GM21390 (cell line): ENCODE results near the gene MANBA.

Experiments
- ATAC-seq: cut with Tn5 transposase; IDR thresholded peaks from one replicate; pipeline ENCODE4 v1.9.1; 2021; ENCODE audit not compliant: unreplicated experiment

Gene MANBA

DNA sequence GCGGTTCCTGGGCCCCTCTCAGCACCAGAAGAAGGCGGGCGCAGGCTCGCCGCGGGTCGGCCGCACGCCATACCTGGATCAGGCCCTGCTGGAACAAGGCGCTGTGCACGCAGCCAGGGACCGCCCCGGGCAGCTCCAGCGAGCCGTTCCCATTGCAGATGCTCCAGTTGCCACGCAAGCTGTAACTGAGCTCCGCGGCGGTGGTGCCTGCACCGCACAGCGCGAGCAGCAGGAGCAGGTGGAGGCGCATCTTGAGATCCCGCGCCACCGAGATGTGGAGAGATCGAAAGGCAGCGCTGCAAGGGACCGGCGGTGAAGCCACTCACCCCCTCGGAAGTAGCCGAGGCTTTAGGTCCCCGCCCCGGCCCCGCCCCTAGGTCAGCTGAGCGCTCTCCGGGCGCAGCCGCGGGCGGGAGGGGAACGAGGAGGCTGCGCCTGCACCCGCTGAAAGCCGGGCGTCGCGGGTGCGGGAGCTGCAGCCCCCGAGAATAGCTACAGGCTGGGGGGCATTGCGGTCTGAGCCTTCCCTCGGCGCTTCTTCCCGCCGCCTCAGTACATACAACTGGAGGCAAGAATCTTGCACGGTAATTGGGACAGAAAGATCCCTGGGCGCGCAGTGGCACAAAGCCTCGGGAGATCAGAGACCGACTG, at the start of gene MANBA:
TSS of gene MANBA (minus strand) at position 324 of the 651 bp plus-strand sequence. CDS start at position 250, 74 bp downstream.
- ATAC-seq = peak; percentile 95

DNA sequence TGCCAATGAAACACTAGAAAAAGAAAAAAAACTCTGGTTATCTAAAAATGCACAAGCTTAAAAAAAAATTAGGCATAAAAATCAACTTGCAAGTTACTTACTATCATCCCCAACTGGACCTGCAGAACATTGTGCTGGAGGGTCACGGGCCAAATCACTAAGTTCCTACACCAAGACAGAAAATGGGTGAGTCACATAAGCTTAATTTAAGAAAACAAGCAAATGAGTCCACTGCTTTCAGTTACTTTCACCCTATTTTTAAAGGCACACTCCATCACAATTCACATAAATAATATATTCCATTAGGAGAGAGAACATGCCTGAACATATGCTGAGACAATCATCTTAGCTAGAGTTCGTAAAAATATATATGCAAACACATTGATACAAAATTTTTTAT, 48.9 kb upstream of the MANBA start:
- ATAC-seq = no peak

DNA sequence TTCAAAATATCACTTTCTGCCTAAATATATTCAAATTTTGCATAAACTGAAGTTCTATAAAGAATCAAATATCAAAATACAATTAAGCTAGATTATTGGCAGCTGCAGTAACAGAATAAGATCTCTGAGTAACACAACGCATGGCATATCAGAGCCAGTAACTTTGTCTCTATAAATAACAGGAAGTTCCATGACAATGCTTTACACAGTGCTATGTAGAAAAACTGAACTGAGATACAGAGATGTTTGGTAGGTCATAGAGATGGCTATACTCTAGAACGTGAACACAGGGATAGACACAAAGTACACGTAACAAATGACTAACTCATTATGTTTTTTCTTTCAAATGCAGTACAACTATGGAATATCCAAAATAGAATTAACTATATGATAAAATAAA, 48.4 kb upstream of the MANBA start:
- ATAC-seq = peak; percentile 80

DNA sequence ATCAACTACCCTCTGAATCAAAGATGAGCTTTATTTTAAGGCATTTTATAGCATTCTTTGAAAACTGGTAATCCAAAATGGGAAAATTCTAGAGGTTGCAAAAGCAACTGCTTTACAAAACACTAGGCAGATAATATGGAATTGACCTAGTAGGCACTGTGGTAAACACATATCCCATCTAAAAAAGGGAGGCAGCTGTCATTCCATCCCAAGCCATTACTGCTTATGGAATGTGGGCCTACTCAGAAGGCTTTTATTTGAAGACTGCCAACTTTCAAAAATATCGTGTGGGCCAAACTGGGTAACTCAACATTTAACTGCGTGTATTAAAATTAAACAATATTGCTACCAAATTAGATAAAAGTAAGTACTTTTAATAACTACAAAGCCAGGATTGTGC, 47.2 kb upstream of the MANBA start:
- no peak for ATAC-seq

DNA sequence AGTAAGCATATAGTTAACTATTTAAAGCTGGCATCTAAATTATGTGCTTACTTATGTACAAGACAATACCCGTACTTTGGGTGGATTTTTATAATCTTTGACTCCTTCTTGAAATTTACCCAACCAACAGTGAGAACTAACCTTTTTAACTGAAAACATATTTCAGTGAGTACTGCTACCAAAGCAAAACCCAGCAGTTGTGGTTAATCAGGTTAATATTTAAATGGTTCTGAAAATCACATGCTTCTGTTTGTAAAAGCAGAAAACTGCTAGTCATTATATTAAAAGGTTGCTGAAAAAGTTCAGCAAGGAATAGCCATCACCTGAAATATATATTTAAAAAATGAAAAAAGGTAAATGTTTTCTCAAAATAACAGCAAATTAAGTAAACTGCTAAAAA, 46.6 kb upstream of the MANBA start:
- peak; percentile 37 for ATAC-seq

DNA sequence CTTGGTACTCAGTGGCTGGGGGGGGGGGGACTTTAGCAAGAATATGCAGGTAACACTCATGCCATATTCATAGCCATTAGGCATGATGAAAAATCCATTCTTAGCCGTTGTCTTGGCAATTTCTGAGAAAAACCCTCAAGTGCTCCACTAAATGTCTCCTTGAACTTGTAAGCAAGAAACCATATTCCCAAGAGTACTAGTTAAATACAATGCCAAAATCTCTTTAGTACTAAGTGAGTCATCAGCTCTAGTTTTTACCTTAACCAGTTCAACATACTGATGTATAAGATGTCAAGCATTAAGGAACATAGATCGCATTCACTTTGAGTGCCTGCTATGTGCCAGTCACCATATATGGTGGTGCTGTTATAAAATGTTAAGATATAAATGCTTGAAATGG, 39.0 kb upstream of the MANBA start:
- no peak for ATAC-seq

DNA sequence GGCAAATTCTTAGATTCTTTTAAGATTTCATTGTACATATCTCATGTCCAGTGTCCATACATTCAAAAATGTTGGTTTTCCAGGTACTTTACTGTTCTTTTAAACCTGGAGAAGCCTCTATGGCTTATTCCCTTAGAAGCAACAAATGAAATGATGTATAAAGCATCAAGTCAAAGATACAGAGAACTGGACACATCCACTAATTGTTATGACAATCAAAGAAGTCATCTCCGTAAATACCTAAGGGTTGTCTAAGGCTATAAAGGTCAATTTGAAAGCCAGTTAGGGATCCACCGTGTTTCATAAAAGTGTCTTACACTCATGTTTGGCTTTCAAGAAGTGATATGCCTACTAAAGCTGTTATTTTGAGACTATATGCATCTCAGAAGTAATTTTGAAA, 34.2 kb upstream of the MANBA start:
- no peak for ATAC-seq

DNA sequence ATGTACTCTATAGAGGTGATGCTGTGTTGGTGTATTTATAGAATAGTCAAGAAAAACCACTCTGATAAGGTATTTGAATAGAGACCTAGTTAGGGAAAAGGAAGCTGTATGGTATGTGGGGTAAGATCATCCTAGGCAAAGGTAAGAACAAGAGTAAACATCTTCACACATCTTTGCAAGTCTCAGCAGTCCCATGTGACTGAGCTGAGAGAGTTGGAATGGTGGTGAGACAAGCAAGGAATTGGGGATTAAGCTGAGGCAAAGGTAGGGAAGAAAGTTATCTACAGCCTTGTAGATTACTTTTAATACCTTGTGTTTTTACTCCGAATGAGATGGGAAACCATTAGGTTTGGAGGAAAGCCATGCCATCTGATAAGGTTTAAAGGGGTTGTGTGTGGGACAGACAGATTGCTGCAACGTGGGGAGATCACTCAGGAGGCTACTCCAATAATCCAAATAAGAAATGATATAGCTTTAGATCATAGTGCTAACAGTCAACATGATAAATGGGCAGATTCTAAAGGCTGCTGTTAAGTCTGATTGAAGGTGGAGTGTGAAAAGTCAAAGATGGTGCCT, 31.7 kb upstream of the MANBA start:
- no peak for ATAC-seq

DNA sequence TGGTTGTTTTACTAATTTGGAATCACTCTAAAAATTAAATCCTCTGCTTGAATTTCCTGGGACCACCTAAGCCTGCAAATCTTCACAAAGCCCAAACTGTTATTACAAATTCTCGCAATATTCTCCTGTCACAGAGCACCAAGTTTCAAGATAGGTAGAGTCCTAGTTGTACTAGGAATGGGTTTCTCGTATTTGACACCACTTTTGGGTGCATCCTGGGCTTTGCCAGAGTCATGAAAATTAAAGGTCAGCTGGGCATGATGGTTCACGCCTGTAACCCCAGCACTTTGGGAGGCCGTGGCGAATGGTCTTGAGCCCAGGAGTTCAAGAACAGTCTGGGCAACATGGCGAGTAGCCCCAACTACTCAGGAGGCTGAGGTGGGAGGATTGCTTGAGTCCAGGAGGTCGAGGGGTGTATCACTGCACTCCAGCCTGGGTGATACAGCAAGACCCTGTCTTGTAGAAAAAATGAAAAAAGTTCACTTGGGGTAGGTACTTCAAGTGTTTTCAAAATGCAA, 30.6 kb upstream of the MANBA start:
- no peak for ATAC-seq

DNA sequence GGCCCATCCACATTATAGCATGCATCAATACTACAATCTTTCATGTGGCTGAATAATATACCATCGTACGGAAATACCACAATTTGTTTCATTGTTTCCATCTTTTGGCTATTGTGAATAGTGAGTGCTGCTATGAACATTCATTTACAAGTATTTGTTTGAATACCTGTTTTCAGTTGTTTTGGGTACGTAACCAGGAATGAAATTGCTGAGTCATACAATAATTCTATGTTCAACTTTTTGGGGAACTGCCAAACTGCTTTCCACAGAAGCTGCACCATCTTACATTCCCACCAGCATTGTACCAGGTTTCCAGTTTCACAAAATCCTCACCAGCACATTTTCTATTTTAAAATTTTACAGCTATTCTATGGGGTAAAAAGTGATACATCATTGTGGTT, 28.5 kb upstream of the MANBA start:
- no peak for ATAC-seq

DNA sequence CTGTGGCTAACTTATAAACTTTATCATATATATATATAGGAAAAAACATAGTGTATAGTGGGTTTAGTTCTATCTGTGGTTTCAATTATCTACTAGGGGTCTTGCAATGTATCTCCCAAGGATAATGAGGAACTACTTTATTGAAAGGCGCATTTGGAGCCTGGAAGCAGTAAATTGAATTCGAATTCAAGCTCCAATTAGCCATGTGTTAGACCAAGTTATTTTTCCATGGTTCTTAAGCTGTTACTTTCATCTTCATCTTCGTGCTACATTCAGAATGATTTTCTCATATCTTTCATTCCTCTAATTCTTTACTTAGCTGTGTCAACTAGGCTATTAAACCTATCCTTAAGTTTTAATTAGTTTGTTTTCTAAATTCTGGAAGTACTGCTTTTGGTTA, 27.2 kb upstream of the MANBA start:
- ATAC-seq = no peak

DNA sequence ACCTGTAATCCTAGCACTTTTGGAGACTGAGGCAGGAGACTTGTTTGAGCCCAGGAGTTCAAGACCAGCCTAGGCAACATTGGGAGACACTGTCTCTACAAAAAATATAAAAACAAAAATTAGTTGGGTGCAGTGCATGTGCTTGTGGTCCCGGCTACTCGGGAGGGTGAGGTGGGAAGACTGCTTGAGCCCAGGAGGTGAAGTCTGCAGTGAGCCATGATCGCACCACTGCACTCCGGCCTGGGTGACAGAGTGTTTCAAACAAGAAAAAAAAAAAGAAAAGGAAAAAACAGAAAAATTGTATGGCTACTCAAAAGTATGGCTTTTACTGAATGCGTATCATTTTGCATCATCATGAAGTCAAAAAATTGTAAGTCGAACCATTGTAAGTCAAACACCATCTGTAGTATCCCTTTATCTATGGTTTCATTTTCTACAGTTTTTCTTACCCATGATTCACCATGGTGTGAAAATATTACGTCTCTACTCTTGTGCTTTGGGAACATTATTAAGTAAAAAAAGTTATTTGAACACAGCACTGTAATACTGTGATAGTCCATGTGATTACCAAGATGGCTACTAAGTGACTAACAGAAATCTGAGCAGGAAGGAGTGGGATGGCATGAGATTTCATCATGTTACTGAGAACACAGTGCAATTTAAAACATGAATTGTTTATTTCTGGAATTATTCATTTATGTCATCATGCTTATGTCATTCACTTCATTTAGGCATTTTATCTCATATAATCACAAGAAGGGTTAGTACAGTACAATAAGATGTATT, 26.5 kb upstream of the MANBA start:
- ATAC-seq = no peak

DNA sequence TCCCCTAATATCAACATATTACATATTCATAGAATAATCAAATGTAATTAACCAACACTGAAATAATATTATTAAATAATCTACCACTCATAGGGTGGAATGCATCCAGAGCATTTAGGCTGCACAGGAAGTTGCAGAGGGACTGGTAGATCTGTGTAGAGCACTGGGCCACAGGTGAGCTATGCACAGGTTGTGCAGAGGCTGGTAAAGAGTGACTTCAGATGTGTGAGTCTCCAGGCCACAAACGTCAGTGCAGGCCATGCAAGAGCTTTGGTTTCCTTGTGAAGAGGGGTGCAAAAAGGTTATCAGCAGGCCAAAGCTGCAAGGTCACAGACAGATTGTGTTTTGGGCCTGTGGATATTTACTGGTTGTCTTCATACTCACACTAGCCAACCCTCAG, 25.5 kb upstream of the MANBA start:
- no peak for ATAC-seq

DNA sequence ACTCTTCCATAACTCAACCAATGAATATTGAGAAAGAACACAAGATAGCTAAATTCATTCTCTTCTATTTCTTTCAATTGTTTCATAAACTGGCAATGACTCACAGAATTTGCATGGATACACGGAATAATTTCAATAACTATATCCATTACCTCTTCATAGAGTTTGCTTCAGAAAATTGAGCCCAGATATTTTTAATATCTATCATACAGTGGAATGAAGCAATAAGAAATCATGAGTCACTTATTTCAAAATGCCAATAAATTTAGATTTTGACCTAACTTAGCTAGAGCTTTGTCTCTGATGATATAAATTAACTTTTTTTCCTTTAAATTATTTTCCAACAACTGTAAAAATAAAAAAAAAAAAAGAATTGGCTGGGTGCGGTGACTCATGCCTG, 22.2 kb upstream of the MANBA start:
- no peak for ATAC-seq

DNA sequence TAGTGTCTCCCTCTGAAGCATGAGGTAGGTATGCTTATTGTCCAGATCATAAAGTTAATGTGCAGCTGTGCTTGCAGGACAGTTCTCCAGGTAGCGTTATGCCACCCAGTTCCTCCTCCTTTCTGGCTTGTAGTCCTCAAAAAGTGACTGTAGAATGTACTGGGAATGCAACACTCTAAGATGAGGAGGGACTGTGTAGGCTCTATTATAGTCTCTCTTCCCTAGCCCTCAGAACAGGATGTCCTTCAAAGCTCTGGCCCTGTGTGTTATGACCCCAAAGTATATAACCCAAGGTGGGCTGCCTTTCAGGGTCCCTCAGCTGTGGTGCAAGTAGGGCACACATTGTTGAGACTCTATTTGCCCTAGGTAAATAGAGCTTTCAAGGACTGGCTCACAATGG, 20.8 kb upstream of the MANBA start:
- no peak for ATAC-seq

DNA sequence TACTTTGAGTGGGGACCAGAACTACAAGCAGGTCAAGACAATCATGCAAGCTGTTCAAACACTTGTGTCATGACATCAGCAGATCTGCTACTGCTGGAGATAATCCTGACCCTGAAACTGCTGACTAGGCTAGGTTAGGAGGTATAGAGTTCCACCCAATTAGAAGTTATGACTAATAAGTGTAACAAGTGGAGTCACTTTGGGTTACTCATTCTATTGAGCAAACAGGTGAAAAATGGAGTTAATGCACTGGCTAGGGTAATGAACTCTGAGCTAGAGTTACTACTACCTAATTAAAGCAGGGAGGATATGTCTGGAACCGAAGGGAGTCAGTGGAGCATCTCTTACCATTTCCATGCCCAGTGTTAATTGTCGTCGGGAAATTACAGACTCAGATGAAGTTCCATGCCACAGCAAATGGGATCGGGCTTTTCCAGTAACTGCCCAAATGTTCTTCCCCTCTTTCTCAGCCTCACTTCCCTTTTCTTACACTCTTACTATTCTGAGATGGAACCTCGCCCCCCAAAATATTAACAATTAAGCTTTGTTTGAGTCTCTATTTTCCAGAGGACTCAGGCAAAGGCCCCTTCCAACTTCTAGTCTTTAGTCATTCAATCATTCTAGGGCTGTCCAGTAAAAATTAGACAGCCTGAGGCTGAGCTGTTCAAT, 19.8 kb upstream of the MANBA start:
- no peak for ATAC-seq

DNA sequence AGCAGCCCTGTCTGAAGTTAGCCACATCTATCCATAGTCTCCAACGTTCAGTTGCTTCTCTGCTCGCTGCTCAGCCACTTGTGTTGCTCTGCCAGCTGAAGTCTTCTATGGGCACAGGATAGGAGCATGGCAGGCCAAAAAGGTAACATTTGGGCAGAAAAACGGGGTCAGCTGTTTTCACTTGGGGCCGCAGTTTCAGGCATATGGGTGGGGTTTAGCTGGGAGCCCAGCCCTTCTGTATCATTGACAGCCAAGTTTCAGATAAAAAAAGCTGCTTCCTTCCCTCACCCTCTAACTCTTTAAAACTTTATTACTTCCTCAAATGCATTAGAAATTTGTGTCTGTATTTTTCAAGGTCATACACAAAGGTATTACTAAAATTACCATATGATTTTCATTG, 18.4 kb upstream of the MANBA start:
- no peak for ATAC-seq

DNA sequence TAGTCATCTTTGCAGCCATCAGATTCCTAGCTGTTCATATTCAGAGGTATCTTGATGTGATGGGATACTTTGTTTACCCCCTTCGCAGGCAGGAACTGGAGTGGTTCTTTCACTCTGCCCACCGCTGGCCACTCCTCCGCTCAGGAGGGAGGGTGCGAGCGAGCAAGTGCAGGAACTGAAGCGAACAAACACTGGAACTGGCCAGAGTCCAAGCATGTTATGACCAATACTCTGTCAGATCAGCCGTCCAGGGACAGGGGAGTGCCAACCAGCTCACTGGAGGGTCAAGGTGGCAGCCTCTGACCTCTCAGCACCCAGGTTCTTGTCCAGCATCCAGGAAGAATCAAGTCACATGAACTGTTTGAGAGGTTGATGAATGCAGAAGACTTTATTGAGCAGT, 18.0 kb upstream of the MANBA start:
- no peak for ATAC-seq

DNA sequence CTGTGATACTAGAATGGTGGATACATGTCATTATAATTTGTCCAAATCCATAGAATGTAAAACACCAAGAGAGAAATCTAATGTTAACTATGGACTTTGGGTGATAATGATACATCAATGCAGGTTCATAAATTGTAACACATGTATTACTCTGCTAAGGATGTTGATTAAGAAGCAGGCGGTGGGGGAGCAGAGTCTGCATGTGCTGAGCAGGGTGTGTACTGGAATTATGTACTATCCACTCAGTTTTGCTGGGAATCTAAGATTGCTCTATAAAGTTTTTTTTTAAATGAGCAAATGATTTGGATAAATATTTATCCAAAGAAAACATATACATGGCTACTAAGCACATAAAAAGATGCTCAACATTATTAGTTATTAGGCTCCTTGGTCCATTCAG, 15.0 kb upstream of the MANBA start:
- no peak for ATAC-seq

DNA sequence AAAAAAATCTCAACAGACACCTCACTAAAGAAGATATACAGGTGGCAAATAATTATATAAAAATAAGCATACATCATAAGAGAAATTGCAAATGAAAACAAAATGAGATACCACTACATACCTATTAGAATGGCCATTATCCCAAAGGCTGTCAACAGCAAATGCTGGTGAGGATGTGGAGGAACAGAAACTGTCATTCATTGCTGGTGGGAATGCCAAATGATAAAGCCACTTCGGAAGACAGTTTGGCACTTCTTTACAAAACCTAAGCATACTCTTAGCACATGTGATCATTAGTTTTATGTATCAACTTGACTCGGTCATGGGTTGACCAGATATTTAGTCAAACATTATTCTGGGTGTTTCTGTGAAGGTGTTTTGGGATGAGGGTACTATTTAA, 13.5 kb upstream of the MANBA start:
- no peak for ATAC-seq

DNA sequence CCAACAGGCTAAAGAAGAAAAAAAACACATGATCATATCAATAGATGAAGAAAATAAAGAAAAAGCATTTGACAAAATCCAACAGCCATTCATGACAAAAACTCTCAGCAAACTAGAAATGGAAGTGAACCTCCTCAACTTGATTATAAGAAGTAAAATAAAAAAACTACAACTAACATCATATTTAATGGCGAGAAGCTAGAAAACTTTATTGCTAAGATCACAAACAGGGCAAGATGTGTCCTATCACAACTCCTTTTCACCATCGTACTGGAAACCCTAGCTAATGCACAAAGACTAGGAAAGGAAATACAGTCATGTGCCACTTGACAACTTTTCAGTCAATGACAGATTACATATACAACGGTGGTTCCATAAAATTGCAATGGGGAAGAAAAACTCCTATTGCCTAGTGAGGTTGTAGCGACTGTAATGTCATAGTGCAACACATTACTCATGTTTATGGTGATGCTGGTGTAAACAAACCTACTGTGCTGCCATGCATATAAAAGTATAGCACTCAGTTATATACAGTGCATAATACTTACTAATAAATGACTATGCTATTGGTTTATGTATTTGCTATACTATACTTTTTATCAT, 12.1 kb upstream of the MANBA start:
- ATAC-seq = no peak
